LNCAP (cell line): Measurements from ENCODE around the gene TTN.

Experiments
- CTCF ChIP-seq: fragments of 450-650 bp; IDR thresholded peaks from 2 replicates; pipeline ENCODE4 v1.5.1; 2017; ENCODE audit warnings: mild to moderate bottlenecking

The TTN gene

GRCh38 chr2:178733975-178734374 is 73.2 kb downstream of the TTN start:
- TF ChIP-seq CTCF: no peak

- TF ChIP-seq CTCF: no peak
Measured at GRCh38 chr2:178732913-178733312, 74.3 kb downstream of the TTN start.

GRCh38 chr2:178731300-178731699 is 75.9 kb downstream of the TTN start:
- TF ChIP-seq CTCF: no peak

DNA sequence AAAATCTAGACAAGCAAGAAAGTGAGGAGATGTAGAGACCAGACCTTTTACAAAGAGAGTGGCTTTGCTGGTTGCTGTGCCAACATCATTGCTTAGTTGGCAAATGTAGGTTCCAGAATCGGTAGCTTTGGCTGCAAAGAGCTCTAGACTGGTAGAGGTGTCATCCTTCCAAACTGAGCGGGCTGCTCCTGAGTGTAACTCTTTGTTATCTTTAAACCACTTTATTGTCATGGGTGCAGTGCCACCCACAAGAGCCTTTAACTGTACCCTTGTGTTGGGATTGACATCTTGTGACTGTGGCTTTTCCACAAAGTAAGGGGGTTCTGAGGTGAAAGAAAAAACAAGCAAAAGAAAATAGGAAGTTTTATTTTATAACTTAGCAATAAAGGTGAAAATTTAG is 77.2 kb downstream of the TTN start:
- TF ChIP-seq CTCF: no peak

GRCh38 chr2:178723786-178724346 is 83.4 kb downstream of the TTN start:
- TF ChIP-seq CTCF: no peak

DNA sequence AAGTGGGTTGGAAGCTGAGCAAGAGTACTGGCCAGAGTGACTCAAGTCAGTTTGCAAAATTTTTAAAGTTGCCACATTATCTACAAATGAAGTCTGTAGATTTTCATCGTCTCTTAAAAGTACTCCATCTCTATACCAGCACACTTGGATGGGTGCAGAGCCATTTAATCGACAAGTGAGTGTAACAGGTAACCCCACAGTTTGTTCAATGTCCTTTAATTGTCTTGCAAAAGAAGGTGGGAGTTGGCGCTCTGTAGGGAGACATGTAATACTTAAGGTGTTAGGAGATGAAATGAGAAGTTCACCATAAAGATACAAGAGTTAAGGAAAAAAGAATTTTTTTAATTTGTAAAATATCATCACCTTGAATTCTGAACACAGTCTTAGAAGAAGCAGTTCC is 84.9 kb downstream of the TTN start:
- TF ChIP-seq CTCF: no peak

GRCh38 chr2:178718988-178719387 is 88.2 kb downstream of the TTN start:
- no peak for TF ChIP-seq CTCF

DNA sequence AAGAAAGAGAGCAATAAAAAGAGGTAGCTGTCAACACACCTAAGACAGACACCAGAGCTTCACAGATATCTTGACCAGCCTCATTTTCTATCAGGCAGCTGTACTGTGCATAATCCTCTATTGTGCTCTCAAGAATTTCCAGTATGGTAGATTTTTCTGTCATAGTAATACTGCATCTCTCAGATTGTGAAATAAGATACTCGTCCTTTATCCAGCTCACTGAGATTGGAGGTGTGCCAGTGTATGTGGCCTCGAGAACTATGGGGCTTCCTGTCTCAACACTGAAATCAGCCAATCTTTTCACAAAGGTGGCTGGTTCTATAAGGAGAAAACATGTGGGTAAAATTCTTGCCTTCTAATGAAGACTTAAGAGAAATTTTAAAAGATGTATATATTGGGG is 88.9 kb downstream of the TTN start:
- no peak for TF ChIP-seq CTCF
